ENCODE results near the gene KIAA1755.
"Not testable (repeated sequence)": the region's sequence is repeated elsewhere in the genome, so short reads cannot be mapped to it uniquely, and the experiment has no call there.

The KIAA1755 gene

DNA sequence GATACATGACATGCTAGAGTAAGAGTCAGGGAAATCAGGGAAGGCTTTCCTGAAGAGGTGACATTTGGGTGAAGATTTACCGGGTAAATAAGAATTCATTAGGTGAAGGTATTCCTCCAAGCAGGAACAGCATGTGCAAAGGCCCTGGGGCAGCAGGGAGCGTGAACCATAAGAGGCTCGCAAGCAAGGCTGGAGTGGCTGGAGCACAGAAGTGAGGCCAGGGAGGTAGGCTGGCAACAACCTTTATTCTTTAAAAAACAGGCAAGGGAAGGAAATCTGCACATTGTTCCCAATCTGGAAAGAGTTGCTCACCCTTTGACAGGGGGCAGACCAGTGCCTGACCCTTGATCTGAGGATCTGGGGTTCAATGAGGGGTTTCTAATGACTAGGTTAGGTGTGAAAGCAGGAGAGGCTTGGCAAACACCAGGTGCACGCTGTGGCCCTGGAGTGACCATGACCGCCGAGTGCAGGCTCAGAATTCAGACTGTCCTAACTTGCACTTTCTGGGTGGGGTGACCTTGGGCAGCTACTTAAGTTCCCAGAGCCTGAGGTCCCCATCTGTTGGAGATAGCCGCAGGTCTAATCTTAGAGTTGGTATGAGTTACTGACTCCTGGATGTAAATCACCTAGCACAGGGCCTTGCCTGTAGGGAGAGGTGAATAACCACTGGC lies 1.9 kb downstream of the KIAA1755 start:
- no peak for DNase-seq

GRCh38 chr20:38256966-38257365 lies 3.6 kb downstream of the KIAA1755 start:
- no peak for DNase-seq

DNA sequence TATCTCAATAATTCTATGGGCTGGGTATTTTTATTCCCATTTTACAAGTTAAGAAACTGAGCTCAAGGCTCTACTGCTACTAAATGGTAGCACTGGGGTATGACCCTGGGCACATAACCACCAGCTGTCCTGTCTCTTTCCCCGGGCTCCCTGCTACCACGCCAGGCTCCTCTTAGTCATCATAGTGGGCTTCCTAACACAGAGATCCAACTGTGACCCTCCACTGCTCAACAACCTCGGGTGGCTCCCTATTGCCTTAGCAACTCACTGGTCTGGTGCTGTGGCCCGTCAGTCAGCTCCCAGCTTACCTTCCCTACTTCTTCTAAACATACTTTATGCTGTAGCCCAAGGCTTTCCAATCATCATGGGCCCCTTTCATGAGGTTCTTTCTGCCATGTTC lies 4.5 kb downstream of the KIAA1755 start:
- no peak for DNase-seq

GRCh38 chr20:38255393-38255792 lies 5.1 kb downstream of the KIAA1755 start:
- no peak for DNase-seq

- not testable (repeated sequence) for DNase-seq
Observed at GRCh38 chr20:38254621-38255020, 5.9 kb downstream of the KIAA1755 start.

GRCh38 chr20:38253571-38253970 lies 7.0 kb downstream of the KIAA1755 start:
- no peak for DNase-seq

- DNase-seq = no peak
Observed at GRCh38 chr20:38252292-38253288, 7.9 kb downstream of the KIAA1755 start.

- DNase-seq = not testable (repeated sequence)
Observed at GRCh38 chr20:38251441-38251840, 9.1 kb downstream of the KIAA1755 start.

DNA sequence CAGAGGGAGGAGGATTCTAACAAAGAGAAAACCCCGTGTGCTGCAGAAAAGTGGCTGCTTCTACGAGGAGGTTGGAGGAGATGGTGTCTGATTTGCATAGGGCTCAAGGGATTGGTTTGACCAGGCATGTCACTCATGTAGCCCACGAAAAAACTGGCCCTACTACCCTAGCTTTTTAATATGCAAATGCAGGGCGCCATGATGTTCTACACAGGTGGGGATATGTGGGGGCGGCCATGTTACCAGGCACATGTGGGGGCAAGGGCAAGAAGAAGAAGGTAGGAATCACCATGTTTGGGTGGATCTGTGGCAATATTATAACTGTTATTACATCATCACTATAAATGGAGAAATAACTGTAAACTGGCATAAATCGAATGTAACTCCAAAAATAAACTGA lies 9.9 kb downstream of the KIAA1755 start:
- DNase-seq = no peak

- DNase-seq = no peak
Observed at GRCh38 chr20:38249536-38250310, 10.8 kb downstream of the KIAA1755 start.

GRCh38 chr20:38248133-38248532 lies 12.4 kb downstream of the KIAA1755 start:
- no peak for DNase-seq

- not testable (repeated sequence) for DNase-seq
Observed at GRCh38 chr20:38247725-38248124, 12.8 kb downstream of the KIAA1755 start.

GRCh38 chr20:38247166-38247509 lies 13.4 kb downstream of the KIAA1755 start:
- no peak for DNase-seq

- no peak for DNase-seq
Observed at GRCh38 chr20:38246357-38247165, 14.0 kb downstream of the KIAA1755 start.

DNA sequence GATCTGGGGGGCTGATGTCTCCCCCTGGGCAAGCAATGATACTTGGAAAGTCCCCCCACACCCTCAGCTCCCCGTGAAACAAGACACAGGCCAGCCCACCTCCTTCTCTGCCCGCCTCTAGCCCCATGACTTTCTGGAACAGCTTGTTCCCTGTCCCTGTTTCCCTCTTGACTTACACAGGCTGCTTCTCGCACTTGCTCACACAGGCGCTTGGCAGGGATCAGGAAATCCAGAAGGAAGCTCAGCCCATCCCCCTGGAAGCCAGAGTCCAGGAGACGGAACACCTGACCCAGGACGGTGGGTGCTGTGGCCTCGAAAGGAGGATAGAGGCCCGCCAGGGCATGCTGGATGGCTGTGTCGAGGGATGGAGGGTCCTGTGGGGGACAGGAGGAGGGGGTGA lies 14.8 kb downstream of the KIAA1755 start:
- no peak for DNase-seq

DNA sequence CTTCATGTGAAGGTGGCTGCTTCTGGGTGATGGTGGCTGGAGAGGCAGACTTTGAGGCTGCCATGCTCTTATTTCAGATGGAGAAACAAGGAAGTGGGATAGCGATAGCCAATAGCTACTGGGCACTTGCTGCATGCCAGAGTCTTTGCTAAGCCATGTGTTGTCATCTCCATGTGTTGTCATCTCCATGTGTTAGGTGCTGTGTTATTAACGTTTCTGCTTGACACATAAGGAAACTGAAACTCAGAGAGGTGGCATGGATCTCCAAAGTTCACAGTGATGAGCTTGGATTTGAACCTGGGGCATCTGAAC lies 16.9 kb downstream of the KIAA1755 start:
- no peak for DNase-seq

DNA sequence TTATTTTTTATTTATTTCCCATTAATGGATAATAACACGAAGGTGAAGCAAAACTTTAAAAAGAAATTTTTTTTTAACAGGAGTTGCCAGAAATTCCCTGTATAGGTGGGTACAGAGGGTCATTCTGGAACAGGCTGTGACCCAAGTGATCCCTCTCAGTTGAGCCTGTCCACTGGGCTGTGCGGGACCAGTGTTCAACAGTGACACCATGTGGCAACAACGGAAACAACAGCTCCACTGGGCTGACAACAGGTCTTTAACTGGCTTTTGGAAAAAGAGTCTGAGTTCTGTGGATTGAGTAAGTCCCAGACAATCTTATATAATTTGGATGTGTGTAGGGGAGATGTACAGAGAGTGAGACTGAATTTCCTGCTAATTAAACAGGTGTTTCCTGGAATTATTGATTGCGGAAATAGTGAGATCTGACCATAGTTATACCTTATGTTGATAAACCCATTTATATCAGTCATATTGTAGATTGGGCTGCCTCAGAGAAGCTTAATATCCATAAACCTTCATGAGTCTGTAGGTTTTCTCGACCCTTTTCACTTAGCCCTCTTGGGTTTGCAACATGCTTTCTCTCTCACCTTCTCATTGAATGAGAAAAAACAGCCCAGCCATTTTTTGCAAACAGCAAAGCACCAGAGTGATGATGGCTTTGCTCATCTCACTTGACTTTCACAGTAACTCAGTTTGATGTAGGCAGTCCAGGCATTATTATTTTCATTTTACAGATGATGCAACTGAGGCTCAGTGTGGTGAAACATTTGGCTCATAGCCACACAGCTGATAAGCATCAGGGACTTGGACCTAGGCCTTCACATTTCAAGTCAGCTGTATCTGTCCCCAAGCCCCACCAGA lies 17.5 kb downstream of the KIAA1755 start:
- DNase-seq = no peak

DNA sequence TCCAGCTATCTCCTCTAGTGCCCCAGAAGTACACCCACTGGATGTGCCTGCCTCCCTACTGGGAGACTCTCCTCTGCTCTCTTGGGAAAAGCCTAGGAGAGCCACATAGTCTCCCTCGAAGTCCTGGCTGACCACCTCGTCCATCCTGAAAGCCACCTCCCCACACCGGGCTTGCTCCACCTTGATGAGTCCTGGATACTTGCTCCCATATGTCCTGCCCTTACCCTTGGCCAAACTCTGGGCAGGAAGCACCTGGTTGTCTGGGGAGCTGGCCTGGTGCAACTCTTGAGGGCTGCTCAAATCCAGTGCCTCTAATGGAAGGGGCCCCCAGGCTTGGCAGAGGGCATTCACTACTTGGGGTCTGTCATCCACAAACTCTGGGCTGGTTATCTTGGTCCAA lies 19.3 kb downstream of the KIAA1755 start:
- DNase-seq = no peak

DNA sequence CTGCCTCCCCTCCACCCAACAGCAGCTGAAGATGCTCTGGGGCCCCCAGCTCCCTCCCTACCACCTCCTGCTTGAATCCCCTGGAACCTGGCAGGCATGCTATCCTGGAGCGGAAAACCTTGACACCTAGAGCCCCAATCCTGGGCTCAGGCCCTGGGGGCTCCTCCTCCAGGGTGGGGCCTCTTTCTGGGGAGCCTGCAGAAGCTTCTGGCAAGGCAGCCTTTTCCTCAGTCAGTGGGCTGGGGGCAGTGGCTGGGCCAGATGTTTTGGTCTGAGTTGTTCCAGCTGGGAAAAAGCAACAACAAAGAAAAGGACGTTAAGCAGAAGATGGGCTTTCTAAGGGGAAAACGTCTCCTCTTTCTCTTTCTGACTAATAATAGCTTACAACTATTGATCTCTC lies 21.1 kb downstream of the KIAA1755 start:
- DNase-seq = no peak

- no peak for DNase-seq
Observed at GRCh38 chr20:38238829-38239228, 21.7 kb downstream of the KIAA1755 start.

GRCh38 chr20:38237381-38237780 lies 23.2 kb downstream of the KIAA1755 start:
- DNase-seq = no peak
